OCI-LY1 (cell line): Measurements from ENCODE around the gene ABCA8.

Source experiments
- CTCF ChIP-seq: fragments of 200-600 bp; sonication (generic), shearing (Covaris generic); IDR thresholded peaks from 2 replicates; pipeline ENCODE4 v1.5.1; 2017; ENCODE audit warnings: mild to moderate bottlenecking, antibody characterized with exemption, low read length, moderate library complexity, mixed read lengths
- EZH2 ChIP-seq: fragments of 200-600 bp; sonication (generic), shearing (Covaris generic); IDR thresholded peaks from 2 replicates; pipeline ENCODE4 v1.8.0; 2017; ENCODE audit warnings: borderline replicate concordance, mixed run types, mild to moderate bottlenecking, antibody characterized with exemption, low read length, moderate library complexity, mixed read lengths

GRCh38 chr17:68892658-68893057 is 62.5 kb downstream of the ABCA8 start:
- no peak for TF ChIP-seq CTCF
- TF ChIP-seq EZH2 = no peak
